Activated CD4-positive, alpha-beta memory T cell treated with anti-CD3 and anti-CD28 coated beads for 36 hours (primary cell): ENCODE data around the gene RFC3. TPM values are rescaled to one million over a fixed set of nuclear protein-coding genes. Genes with fewer than 3 reads are reported as not detected.
"Not testable (repeated sequence)": the region's sequence is repeated elsewhere in the genome, so short reads cannot be mapped to it uniquely, and the experiment has no call there.

ENCODE experiments used
- CTCF ChIA-PET: fragments of 350-600 bp; sonication (Branson Sonifier 250); formaldehyde crosslinking; loops from one replicate; lab custom pipeline; 2021; ENCODE audit warnings: antibody characterized with exemption, inconsistent platforms; lab: Charles Lee
- POLR2A ChIA-PET: fragments of 350-600 bp; sonication (Branson Sonifier 250); formaldehyde crosslinking; loops from one replicate; lab custom pipeline; 2021; ENCODE audit warnings: antibody characterized with exemption; lab: Charles Lee
- DNase-seq: peaks from one replicate; pipeline ENCODE4 v3.0.0-alpha.2; 2020
- H3K27ac Mint-ChIP-seq: one replicate; pipeline ENCODE4 v1.8.0; 2021; ENCODE audit warnings: mixed read lengths
- H3K27me3 Mint-ChIP-seq: one replicate; pipeline ENCODE4 v1.8.0; 2021; ENCODE audit warnings: mixed read lengths
- H3K36me3 Mint-ChIP-seq: one replicate; pipeline ENCODE4 v1.8.0; 2021; ENCODE audit warnings: mixed read lengths
- H3K4me1 Mint-ChIP-seq: one replicate; pipeline ENCODE4 v1.8.0; 2021; ENCODE audit warnings: low read depth, mixed read lengths
- H3K4me3 Mint-ChIP-seq: one replicate; pipeline ENCODE4 v1.8.0; 2021; ENCODE audit warnings: mild to moderate bottlenecking, mixed read lengths
- H3K9me3 Mint-ChIP-seq: one replicate; pipeline ENCODE4 v1.8.0; 2021; ENCODE audit warnings: mixed read lengths
- intact Hi-C: fragments of 100-400 bp; cut with micrococcal nuclease; formaldehyde crosslinking; loops from one replicate; pipeline ENCODE4 v1.15.1; 2023
- total RNA-seq, 2 experiments: library from RNA; stranded (reverse); gene quantifications; one replicate each; pipeline ENCODE4 v1.2.3, GENCODE V29; 2021

The RFC3 gene
- total RNA-seq, 2 experiments from 2014 or later, result 52.4 to 53.9 TPM

- POLR2A ChIA-PET, result no interaction called here
- no peaks in the 10 kb centered on the region for H3K36me3 Mint-ChIP-seq
- H3K4me3 Mint-ChIP-seq, result no peak overlapping the region
- peaks cover 14% of the 10 kb centered on the region for H3K4me1 Mint-ChIP-seq
- intact Hi-C loops, result no loop called here
- no peaks in the 10 kb centered on the region for H3K27me3 Mint-ChIP-seq
- DNase-seq, result no peak
- H3K27ac Mint-ChIP-seq, result no peak overlapping the region
- H3K9me3 Mint-ChIP-seq, result peaks cover 3% of the 10 kb centered on the region
- CTCF ChIA-PET, result interaction anchor here (0.6 kb wide), 1 partner anchor 808 kb away, joined by 3 read pairs; no protein-coding TSS in a partner anchor
Observed at GRCh38 chr13:33789739-33790138, 28.2 kb upstream of the RFC3 start.

- Mint-ChIP-seq H3K4me3 (no peak overlapping the region), H3K4me1 (peaks cover 2% of the 10 kb centered on the region), H3K27ac (no peak overlapping the region), H3K36me3 (no peaks in the 10 kb centered on the region), H3K27me3 (no peaks in the 10 kb centered on the region), H3K9me3 (peaks cover 2% of the 10 kb centered on the region)
- intact Hi-C loops, result no loop called here
- ChIA-PET CTCF (no interaction called here), POLR2A (no interaction called here)
- DNase-seq, result no peak
Observed at GRCh38 chr13:33793726-33794125, 24.2 kb upstream of the RFC3 start.

DNA sequence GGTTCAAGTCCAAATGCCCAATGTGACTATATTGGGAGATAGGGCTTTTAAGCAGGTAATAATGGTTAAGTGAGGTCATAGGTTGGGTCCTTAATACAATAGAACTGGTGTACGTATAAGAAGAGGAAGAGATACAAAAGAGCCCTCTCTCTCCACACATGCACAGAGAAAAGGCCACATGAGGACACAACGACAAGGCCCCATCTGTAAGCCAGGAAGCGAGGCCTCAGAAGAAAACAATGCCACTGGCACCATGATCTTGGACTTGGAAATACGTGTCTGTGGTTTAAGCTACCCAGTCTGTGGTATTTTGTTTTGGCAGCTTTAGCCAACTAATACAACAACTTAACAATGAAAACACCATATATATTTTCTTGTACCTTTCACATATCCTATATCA lies 23.4 kb upstream of the RFC3 start:
- Mint-ChIP-seq H3K4me3 (no peak overlapping the region), H3K27ac (no peak overlapping the region), H3K27me3 (no peaks in the 10 kb centered on the region), H3K4me1 (peaks cover 2% of the 10 kb centered on the region), H3K36me3 (no peaks in the 10 kb centered on the region), H3K9me3 (peaks cover 2% of the 10 kb centered on the region)
- DNase-seq, result no peak
- ChIA-PET CTCF (no interaction called here), POLR2A (no interaction called here)
- intact Hi-C loops, result no loop called here

GRCh38 chr13:33796095-33796494 lies 21.9 kb upstream of the RFC3 start:
- Mint-ChIP-seq H3K27ac (no peak overlapping the region), H3K9me3 (peaks cover 2% of the 10 kb centered on the region), H3K4me1 (peaks cover 2% of the 10 kb centered on the region), H3K27me3 (no peaks in the 10 kb centered on the region), H3K4me3 (no peak overlapping the region), H3K36me3 (no peaks in the 10 kb centered on the region)
- ChIA-PET POLR2A (no interaction called here), CTCF (no interaction called here)
- DNase-seq, result no peak
- intact Hi-C loops, result no loop called here

GRCh38 chr13:33797622-33798021 lies 20.3 kb upstream of the RFC3 start:
- H3K36me3 Mint-ChIP-seq, result no peaks in the 10 kb centered on the region
- CTCF ChIA-PET, result interaction anchor here (1.1 kb wide), 1 partner anchor 21 kb away, joined by 3 read pairs; no protein-coding TSS in a partner anchor
- no peaks in the 10 kb centered on the region for H3K9me3 Mint-ChIP-seq
- H3K4me1 Mint-ChIP-seq, result no peaks in the 10 kb centered on the region
- H3K4me3 Mint-ChIP-seq, result no peak overlapping the region
- no peak overlapping the region for H3K27ac Mint-ChIP-seq
- intact Hi-C loops, result no loop called here
- POLR2A ChIA-PET, result interaction anchor here (1.1 kb wide), 1 partner anchor 20 kb away, joined by 4 read pairs; the partner anchor contains the start of gene RFC3
- peaks cover 2% of the 10 kb centered on the region for H3K27me3 Mint-ChIP-seq
- no peak for DNase-seq

- H3K36me3 Mint-ChIP-seq, result no peaks in the 10 kb centered on the region
- no peak overlapping the region for H3K27ac Mint-ChIP-seq
- intact Hi-C loops, result no loop called here
- H3K4me1 Mint-ChIP-seq, result no peaks in the 10 kb centered on the region
- peaks cover 2% of the 10 kb centered on the region for H3K27me3 Mint-ChIP-seq
- ChIA-PET POLR2A (interaction anchor here (1.1 kb wide), 1 partner anchor 20 kb away, joined by 4 read pairs; the partner anchor contains the start of gene RFC3), CTCF (interaction anchor here (1.1 kb wide), 1 partner anchor 21 kb away, joined by 3 read pairs; no protein-coding TSS in a partner anchor)
- DNase-seq, result no peak
- no peak overlapping the region for H3K4me3 Mint-ChIP-seq
- H3K9me3 Mint-ChIP-seq, result no peaks in the 10 kb centered on the region
Observed at GRCh38 chr13:33798023-33798422, 19.9 kb upstream of the RFC3 start.

DNA sequence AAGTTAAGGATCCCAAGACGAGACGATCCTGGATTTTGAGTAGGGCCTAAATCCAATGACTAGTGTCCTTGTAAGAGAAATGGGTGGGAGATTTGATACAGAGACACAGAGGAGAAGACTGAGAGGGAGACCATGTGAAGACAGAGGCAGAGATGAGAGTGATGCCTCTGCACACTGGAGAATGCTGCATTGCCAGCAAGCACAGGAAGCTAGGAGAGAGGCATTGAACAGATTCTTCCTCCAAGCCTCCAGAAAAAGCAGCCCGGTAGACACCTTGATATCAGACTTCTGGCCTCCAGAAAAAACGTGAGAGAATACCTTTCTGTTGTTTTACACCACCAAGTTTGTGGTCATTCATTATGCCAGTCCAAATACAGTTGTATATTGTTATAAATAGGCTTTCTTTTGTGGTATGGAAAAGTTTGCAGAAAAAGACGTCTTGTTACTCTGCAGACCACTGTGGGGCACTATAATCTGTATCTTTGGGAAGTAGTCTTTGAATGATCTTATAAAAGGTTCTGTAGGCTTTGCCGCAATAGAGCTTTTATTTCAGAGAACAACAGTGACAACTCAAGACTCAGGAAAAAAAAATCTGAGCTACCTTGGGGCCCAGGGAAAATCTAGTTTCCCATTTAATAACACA lies 17.9 kb upstream of the RFC3 start:
- CTCF ChIA-PET, result interaction anchor here (0.6 to 1.3 kb wide), 6 partner anchors 9 to 661 kb away, joined by 3 to 5 read pairs (median 3); no protein-coding TSS in a partner anchor
- Mint-ChIP-seq H3K27ac (no peak overlapping the region), H3K27me3 (peaks cover 2% of the 10 kb centered on the region), H3K4me1 (no peaks in the 10 kb centered on the region), H3K9me3 (no peaks in the 10 kb centered on the region), H3K36me3 (no peaks in the 10 kb centered on the region), H3K4me3 (no peak overlapping the region)
- intact Hi-C loops, result loop anchor here (5.0 kb wide), 2 partner anchors 277 to 1362 kb away; no protein-coding TSS in a partner anchor
- no peak for DNase-seq
- POLR2A ChIA-PET, result no interaction called here

GRCh38 chr13:33800646-33801186 lies 17.2 kb upstream of the RFC3 start:
- Mint-ChIP-seq H3K4me1 (no peaks in the 10 kb centered on the region), H3K9me3 (no peaks in the 10 kb centered on the region), H3K4me3 (no peak overlapping the region), H3K36me3 (no peaks in the 10 kb centered on the region), H3K27me3 (peaks cover 2% of the 10 kb centered on the region), H3K27ac (no peak overlapping the region)
- no peak for DNase-seq
- CTCF ChIA-PET, result interaction anchor here (0.6 to 1.3 kb wide), 6 partner anchors 8 to 660 kb away, joined by 3 to 5 read pairs (median 3); no protein-coding TSS in a partner anchor
- intact Hi-C loops, result loop anchor here (5.0 kb wide), 2 partner anchors 277 to 1362 kb away; no protein-coding TSS in a partner anchor
- POLR2A ChIA-PET, result no interaction called here

- Mint-ChIP-seq H3K27ac (no peak overlapping the region), H3K4me1 (no peaks in the 10 kb centered on the region), H3K4me3 (no peak overlapping the region), H3K36me3 (no peaks in the 10 kb centered on the region), H3K9me3 (no peaks in the 10 kb centered on the region), H3K27me3 (peaks cover 7% of the 10 kb centered on the region)
- ChIA-PET POLR2A (no interaction called here), CTCF (no interaction called here)
- intact Hi-C loops, result no loop called here
- no peak for DNase-seq
Observed at GRCh38 chr13:33806470-33807248, 11.3 kb upstream of the RFC3 start.

DNA sequence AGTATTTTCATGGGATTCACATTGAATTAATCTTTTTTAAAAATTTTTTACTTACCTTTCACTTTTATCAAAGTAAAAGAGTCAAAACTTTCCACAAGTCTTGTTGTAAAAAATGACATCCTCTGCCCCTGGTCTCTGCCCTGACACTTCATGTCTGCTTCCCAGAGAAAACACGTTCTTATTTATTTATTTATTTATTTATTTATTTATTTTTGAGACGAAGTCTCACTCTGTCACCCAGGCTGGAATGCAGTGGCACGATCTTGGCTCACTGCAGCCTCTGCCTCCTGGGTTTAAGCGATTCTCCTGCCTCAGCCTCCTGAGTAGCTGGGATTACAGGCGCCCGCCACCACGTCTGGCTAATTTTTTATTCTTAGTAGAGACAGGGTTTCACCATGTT lies 5.1 kb upstream of the RFC3 start:
- DNase-seq, H3K36me3 Mint-ChIP-seq, CTCF ChIA-PET, H3K4me3 Mint-ChIP-seq, H3K9me3 Mint-ChIP-seq, H3K27ac Mint-ChIP-seq, intact Hi-C loops, H3K27me3 Mint-ChIP-seq, H3K4me1 Mint-ChIP-seq, POLR2A ChIA-PET: not testable (repeated sequence)

DNA sequence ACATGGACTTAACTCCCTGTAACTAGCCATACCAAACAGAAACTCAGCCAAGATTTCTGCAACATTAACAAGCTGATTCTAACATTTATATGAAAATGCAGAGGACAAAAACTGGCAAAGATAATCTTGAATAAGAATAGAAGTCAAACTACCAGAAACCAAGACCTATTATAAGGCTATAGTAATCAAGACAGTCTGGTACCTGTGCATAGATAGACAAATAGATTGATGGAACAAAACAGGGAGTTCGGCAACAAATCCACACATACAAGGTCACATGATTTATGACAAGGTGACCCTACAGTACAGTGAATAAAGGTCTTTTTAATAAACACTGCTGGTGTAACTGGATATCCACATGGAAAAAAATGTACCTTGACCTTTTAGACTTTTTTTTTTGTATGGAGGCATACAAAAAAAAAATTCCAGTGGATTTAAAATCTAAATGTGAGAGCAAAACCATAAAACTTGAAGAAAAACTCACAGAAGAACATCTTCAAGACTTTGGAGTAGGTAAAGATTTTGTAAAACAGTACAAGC lies 2.9 kb upstream of the RFC3 start:
- POLR2A ChIA-PET, result no interaction called here
- Mint-ChIP-seq H3K27ac (no peak overlapping the region), H3K36me3 (peaks cover 10% of the 10 kb centered on the region), H3K4me1 (peaks cover 17% of the 10 kb centered on the region), H3K27me3 (peaks cover 4% of the 10 kb centered on the region), H3K4me3 (no peak overlapping the region), H3K9me3 (no peaks in the 10 kb centered on the region)
- CTCF ChIA-PET, result no interaction called here
- intact Hi-C loops, result no loop called here
- no peak for DNase-seq

GRCh38 chr13:33816912-33817311 lies 1.0 kb upstream of the RFC3 start:
- peaks cover 23% of the 10 kb centered on the region for H3K36me3 Mint-ChIP-seq
- DNase-seq, result no peak
- intact Hi-C loops, result loop anchor here (2.0 kb wide), 1 partner anchor 30 kb away; no protein-coding TSS in a partner anchor
- H3K27me3 Mint-ChIP-seq, result peaks cover 4% of the 10 kb centered on the region
- H3K4me1 Mint-ChIP-seq, result peaks cover 30% of the 10 kb centered on the region
- no peak overlapping the region for H3K4me3 Mint-ChIP-seq
- no peaks in the 10 kb centered on the region for H3K9me3 Mint-ChIP-seq
- POLR2A ChIA-PET, result interaction anchor here (1.7 kb wide), 1 partner anchor 11 kb away, joined by 7 read pairs; no protein-coding TSS in a partner anchor
- CTCF ChIA-PET, result interaction anchor here (1.0 kb wide), 1 partner anchor 274 kb away, joined by 3 read pairs; no protein-coding TSS in a partner anchor
- no peak overlapping the region for H3K27ac Mint-ChIP-seq
